Psoas muscle (tissue), 8 donors: ENCODE results near the gene SEMA4D. TPM values are rescaled to one million over a fixed set of nuclear protein-coding genes. Genes with fewer than 3 reads are reported as not detected.

Source experiments
- ATAC-seq, 4 donors: fragments of 200-7000 bp; cut with Tn5 transposase; one replicate each; pipeline ENCODE4 v1.9.1; 2020; ENCODE audit warnings: moderate library complexity in 3 of 4, mild to moderate bottlenecking in 2 of 4
- DNase-seq, 2 donors: peaks; one replicate each; pipeline ENCODE4 v3.0.0-alpha.2; 2020
- H3K27ac ChIP-seq: fragments of 200-600 bp; one replicate; pipeline ENCODE4 v1.8.0; 2022
- H3K27me3 ChIP-seq, 3 donors: fragments of 200-600 bp in 1 of 3; one replicate each; pipeline versions ENCODE4 v1.6.1 to v1.8.0; 2013 to 2022; ENCODE audit warnings: low read length in 2 of 3, mild to moderate bottlenecking in 2 of 3, moderate library complexity in 1 of 3; ENCODE audit not compliant: insufficient read depth in 3 of 3
- H3K36me3 ChIP-seq, 2 donors: fragments of 200-600 bp in 1 of 2; one replicate each; pipeline versions ENCODE4 v1.6.1 to v1.8.0; 2013 to 2022; ENCODE audit warnings: low read depth in 1 of 2, mild to moderate bottlenecking in 1 of 2, moderate library complexity in 1 of 2; ENCODE audit not compliant: insufficient read depth in 1 of 2
- H3K4me1 ChIP-seq: fragments of 200-600 bp; one replicate; pipeline ENCODE4 v1.8.0; 2022
- H3K4me3 ChIP-seq: fragments of 200-600 bp; one replicate; pipeline ENCODE4 v1.8.0; 2022; ENCODE audit warnings: mild to moderate bottlenecking
- H3K9me3 ChIP-seq: fragments of 200-600 bp; one replicate; pipeline ENCODE4 v1.8.0; 2022
- CTCF ChIP-seq: fragments of 200-600 bp; IDR thresholded peaks from one replicate; pipeline ENCODE4 v1.8.0; 2022; ENCODE audit warnings: antibody characterized with exemption
- WGBS, 3 donors: extraction: QIAGEN DNeasy Blood & Tissue Kit; methylation state at CpG; one replicate each; pipeline versions ENCODE4 v1.1.6 to v1.1.7; 2013; 5-methylcytosine and 5-hydroxymethylcytosine counted together
- intact Hi-C, 2 donors: fragments of 100-400 bp; cut with DNase I; formaldehyde crosslinking; loops; one replicate each; pipeline versions ENCODE4 v1.11.0 to v1.14.2; 2022
- polyA plus RNA-seq, 3 donors: library from polyadenylated mRNA; stranded (reverse); fragments of 200-250 nt; gene quantifications; one replicate each; pipeline ENCODE4 v1.2.3, GENCODE V29; 2013
- total RNA-seq, 4 donors: library from RNA; stranded (reverse); fragmentation: NEBNext Ultra II Directional in 2 of 4; extraction: Animal tissue kit (Norgen Biotek cat#: 25700) in 2 of 4; gene quantifications; one replicate each; pipeline versions ENCODE4 v1.2.1 to v1.2.4, GENCODE V29; 2021 to 2023
- donor health status: healthy with polysubstance abuse.
- donor health status: DM: no; HTN: no; CAD: no; lungs with moderate emphysema.
- donor health status: Bipolar disorder and iron deficiency.
- donor health status: healthy.
- donor health status: DM: yes; HTN: yes; CAD: no.
- donor health status: DM: no; HTN: no; CAD: no.
- donor health status: DM: no; HTN: no; CAD: no.
- donor health status: DM: yes; HTN: yes; CAD: no.

Gene SEMA4D
- total and polyA plus RNA-seq, 7 donors, result 9.3 to 111 (median 32.1) TPM

GRCh38 chr9:89419978-89420394, 77.9 kb downstream of the SEMA4D start:
- Histone ChIP-seq H3K36me3 (no peaks in the 10 kb centered on the region), H3K9me3 (no peaks in the 10 kb centered on the region), H3K4me3 (no peak overlapping the region), H3K4me1 (peaks cover 20% of the 10 kb centered on the region), H3K27me3 (no peaks in the 10 kb centered on the region), H3K27ac (no peak overlapping the region)
- no peak for ATAC-seq
- no peak for TF ChIP-seq CTCF
- 74 to 90% (median 77%) methylated on average over 6 of the region's 6 CpGs for WGBS, 3 donors
- DNase-seq, result peak in 1 of 2 donors; percentile 12
- intact Hi-C loops, result loop anchor here (10.0 kb wide), 1 partner anchor 125 kb away; no protein-coding TSS in a partner anchor

GRCh38 chr9:89418882-89419640, 78.9 kb downstream of the SEMA4D start:
- H3K4me3 ChIP-seq, result no peak overlapping the region
- no peak for DNase-seq
- no peaks in the 10 kb centered on the region for H3K27me3 ChIP-seq
- no peaks in the 10 kb centered on the region for H3K9me3 ChIP-seq
- WGBS, 3 donors, result 71 to 73% (median 73%) methylated on average over 21 of the region's 21 CpGs
- no peaks in the 10 kb centered on the region for H3K36me3 ChIP-seq
- peaks cover 27% of the 10 kb centered on the region for H3K4me1 ChIP-seq
- no peak for ATAC-seq
- H3K27ac ChIP-seq, result no peak overlapping the region
- TF ChIP-seq CTCF, result no peak
- intact Hi-C loops, result loop anchor here (10.0 kb wide), 1 partner anchor 126 kb away; no protein-coding TSS in a partner anchor

GRCh38 chr9:89418474-89418845, 79.5 kb downstream of the SEMA4D start:
- intact Hi-C loops, result loop anchor here (10.0 kb wide), 1 partner anchor 126 kb away; no protein-coding TSS in a partner anchor
- H3K4me3 ChIP-seq, result no peak overlapping the region
- no peak overlapping the region for H3K27ac ChIP-seq
- H3K9me3 ChIP-seq, result no peaks in the 10 kb centered on the region
- H3K27me3 ChIP-seq, result no peaks in the 10 kb centered on the region
- H3K36me3 ChIP-seq, result no peaks in the 10 kb centered on the region
- ATAC-seq, result no peak
- no peak for TF ChIP-seq CTCF
- DNase-seq, result no peak
- peaks cover 30% of the 10 kb centered on the region for H3K4me1 ChIP-seq
- 43 to 67% (median 49%) methylated on average over 9 of the region's 9 CpGs for WGBS, 3 donors

- Histone ChIP-seq H3K4me3 (no peak overlapping the region), H3K27me3 (no peaks in the 10 kb centered on the region), H3K27ac (no peak overlapping the region), H3K9me3 (no peaks in the 10 kb centered on the region), H3K36me3 (no peaks in the 10 kb centered on the region), H3K4me1 (peaks cover 35% of the 10 kb centered on the region)
- intact Hi-C loops, result loop anchor here (10.0 kb wide), 1 partner anchor 127 kb away; no protein-coding TSS in a partner anchor
- ATAC-seq, result no peak
- DNase-seq, result no peak
- TF ChIP-seq CTCF, result no peak
- WGBS, 3 donors, result 87 to 89% (median 89%) methylated on average over 6 of the region's 6 CpGs
These were observed 80.0 kb downstream of the SEMA4D start for GRCh38 chr9:89417832-89418473.
